ENCODE results near the gene HS1BP3.

Gene HS1BP3

DNA sequence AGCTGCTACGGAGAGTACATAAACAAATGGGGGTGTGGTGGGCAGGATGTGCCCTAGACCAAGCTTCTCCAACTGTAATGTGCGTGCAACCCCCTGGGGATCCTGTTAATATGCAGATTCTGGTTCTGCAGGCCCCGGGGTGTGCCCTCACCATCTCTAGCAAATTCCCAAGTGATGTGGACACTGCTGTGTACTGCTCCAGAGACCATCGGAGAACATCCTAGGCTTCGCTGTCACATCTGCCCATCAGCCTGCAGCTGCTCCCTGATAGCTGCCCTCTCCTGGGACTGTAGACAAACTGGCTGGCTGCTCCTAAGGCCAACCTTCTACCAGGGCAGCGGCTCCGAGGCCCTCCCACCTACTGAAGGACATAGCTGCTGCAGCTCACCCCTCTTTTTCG is 3.2 kb downstream of the HS1BP3 start:
- no peak for DNase-seq (ENCODE audit: low read depth in 1 of 2, low spot score in 1 of 2)

DNA sequence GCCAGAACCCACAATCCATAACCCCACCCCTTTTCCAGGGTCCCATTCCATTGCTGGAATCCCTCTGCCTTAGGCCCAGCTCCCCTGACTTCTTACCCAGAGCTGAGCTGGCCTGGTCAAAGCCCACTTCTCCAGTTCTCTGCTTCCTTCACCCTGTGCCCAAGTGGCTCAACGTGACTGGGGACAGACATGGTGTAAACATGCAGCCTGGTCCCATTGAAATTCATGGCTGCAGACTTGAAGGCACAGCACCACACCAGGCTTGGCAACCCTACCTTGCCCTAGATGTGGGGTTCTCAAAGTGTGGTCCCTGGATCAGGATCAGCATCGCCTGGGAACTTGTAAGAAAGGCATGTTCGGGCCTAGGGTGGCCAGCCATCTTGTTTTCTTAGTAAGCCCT is 3.7 kb downstream of the HS1BP3 start:
- no peak for DNase-seq (ENCODE audit: low read depth in 1 of 2, low spot score in 1 of 2)

DNA sequence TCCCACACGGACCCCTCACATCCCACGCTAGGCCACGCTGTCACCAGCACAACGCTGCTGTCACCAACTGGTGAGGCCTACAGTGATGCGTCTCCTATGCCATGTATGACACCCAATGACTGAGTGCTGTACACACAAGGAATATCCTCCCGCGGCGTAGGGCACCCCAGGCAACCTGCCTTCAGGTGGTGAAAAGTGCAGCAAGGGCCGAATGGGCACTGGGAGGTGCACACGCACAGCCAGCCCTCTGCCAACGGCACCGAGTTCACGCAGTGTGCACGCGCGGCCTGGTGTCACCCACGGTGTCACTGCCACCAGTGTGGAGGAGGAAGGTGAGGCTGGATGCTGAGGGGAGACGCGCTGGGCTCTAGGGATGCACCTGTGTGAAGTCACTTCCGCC is 4.5 kb downstream of the HS1BP3 start:
- DNase-seq (ENCODE audit: low read depth in 1 of 2, low spot score in 1 of 2) = no peak

DNA sequence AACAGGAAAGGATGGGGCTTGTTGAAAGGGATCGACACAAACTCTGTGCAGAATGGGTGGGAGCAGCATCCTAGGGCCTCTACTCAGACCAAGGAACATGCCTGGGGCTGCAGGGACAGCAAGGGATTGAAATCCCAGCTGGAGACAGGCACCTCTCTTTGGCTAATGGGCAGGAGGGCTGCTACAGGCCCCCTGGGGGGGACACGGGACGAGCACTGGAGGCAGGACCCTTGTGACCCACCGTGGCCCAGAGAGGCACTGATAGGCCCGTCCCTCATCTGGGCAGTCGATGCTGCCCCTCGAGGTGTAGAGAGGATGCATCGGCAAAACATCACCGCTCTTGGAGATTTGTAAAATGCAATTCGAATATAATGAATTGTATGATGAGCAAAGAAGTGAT is 5.1 kb downstream of the HS1BP3 start:
- DNase-seq (ENCODE audit: low read depth in 1 of 2, low spot score in 1 of 2) = no peak

DNA sequence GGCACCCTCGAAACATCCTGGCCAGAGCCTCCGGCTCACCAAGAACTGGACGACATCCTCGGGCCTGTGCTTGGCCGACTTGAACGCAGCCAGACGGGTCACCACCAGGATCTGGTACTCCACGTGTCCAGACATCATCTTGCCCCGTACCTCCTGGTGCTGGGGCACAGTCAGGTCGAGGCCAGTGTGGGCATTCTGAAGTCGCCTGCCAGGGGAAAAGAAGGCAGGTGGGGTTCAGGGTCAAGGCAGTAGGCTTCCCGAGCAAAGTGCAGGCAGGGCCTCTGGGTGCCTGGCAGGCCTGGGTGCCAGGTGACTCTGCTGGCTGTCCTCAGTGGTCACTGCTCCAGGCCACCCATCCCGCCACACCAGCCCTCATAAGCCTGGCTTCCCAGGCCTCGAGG is 5.6 kb downstream of the HS1BP3 start:
- DNase-seq (ENCODE audit: low read depth in 1 of 2, low spot score in 1 of 2) = no peak

- DNase-seq (ENCODE audit: low read depth in 1 of 2, low spot score in 1 of 2) = no peak
Measured at GRCh38 chr2:20643826-20644225, 7.1 kb downstream of the HS1BP3 start.

DNA sequence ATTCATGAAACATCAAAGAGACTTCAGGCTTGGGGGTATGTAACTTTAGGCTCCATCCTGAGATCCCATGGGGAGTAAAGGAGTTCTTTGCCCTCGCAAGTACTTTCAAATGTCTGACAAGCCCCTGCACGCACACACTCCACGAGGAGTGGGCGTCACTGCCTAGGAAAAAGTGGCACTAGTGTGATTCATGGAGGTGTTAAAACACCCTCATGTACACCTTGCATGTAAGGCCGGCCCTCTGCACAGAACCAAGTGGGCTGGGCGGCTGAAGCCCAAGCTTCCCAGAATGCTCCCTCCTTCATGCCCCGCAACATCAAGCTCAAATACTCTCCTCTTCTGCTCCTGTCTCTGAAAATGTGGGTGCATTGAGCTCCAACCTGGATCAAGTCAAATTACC is 7.8 kb downstream of the HS1BP3 start:
- no peak for DNase-seq (ENCODE audit: low read depth in 1 of 2, low spot score in 1 of 2)

GRCh38 chr2:20642055-20642971 is 8.6 kb downstream of the HS1BP3 start:
- DNase-seq (ENCODE audit: low read depth in 1 of 2, low spot score in 1 of 2) = peak; percentile 54 to 59

DNA sequence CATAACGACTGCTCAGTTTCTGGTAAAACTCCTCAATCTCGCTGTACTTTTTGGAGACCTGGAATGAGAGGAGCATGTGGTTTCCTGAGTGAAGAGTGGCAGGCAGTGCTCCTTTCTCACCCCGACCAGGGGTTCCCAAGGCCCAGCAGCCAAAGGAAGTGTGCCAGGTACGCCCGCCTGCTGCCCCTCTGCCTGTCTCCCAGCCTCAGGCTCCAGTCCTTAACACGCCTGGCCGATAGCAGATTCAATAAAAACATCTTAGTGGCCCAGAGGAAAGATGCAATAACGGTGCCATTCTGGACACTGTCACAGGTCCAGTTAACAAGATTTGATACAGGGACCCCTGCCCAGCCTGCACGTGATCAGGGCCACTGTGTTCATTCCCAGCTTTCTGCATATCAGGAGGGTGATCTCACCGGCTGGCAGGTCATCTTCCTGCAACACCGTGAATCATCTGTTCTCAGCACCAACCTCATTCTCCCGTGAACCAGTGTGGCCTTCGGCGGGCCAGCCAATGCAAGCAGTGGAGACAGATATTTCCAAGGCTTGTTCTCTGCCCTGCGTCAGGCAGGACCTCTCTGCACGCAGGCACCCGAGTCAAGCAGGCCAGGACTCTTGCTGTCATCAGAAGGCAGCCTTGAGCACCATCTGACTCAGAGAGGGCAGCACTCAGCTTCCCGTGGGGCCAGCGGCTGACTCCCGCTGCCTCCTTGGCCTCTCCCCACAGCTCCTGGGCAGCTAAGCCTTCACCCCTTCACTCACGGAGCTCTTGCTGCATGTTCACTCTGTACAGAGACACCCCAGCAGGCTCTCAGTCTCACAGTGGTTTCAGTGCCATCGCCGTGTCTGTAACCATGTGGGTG is 9.5 kb downstream of the HS1BP3 start:
- DNase-seq (ENCODE audit: low read depth in 1 of 2, low spot score in 1 of 2) = no peak

DNA sequence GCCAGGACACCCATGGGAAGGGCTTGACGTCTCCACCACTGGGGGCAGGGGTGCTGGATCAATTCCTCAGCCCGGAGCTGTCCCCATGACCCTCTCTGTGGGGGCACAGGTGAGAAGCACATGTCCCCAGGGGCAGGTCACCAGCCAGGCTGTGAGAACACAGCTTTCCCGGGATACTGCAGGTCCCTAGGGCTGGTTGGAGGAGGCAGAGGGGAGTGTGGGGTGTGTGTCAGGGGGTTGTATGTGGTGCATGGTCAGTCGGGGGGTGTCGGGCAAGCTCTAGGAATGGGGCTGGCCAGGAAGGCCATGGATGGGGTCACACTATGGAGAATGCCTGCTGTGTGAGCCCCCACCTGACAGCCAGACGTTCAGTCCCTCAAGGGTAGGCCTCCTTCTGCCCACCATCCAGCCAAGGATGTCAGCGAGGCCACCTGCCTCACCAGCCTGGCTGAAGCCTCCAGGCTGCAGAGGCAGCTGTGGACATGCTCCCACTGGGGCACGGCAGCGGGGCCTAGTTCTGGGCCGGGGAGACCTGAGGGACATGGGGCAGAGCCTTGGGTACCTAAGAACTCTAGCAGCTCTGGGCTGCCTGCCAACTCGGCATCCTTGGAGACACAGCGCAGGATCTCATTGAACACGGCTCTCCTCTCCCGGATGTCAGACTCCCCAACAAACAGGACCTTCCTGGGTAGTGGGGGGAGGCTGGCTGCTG is 10.3 kb downstream of the HS1BP3 start:
- no peak for DNase-seq (ENCODE audit: low read depth in 1 of 2, low spot score in 1 of 2)

DNA sequence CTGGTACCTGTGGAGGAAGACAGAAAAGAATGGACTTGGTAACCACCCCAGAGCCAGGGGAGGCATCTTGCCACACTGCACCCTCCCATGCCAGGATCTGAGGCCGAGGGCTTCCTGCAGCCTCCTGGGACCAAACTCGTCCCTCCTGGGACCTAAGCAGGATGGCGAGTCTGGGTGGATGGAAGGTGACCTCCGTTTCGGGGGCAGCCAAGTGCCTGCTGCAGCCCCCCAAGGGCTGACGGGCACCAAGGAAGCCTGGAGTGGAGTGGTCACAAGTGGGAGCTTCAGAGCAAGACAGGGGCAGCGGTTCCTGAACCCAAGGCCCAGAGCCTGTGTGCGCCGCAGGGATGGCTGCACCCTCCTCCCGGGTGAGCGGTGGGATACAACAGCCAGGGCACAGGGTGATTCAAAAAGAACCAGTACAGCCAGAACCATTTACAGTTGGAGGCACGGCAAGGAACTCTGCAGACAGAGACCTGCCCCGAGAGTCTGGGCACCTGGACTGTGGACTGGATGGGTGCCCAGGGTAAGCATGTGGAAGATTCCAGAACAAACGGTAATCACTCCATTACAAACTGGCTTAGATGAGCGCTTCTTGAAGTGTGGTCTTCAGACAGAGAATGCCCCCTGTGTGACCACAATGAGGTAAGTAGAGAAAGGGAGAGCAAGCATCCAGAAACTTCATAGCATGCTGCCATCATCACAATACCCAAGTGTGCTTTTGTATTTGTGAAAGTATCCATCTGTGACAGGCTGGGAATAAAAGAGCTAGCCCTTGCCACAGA is 12.1 kb downstream of the HS1BP3 start:
- DNase-seq (ENCODE audit: low read depth in 1 of 2, low spot score in 1 of 2) = no peak

GRCh38 chr2:20638014-20638413 is 12.9 kb downstream of the HS1BP3 start:
- no peak for DNase-seq (ENCODE audit: low read depth in 1 of 2, low spot score in 1 of 2)

- DNase-seq (ENCODE audit: low read depth in 1 of 2, low spot score in 1 of 2) = no peak
Measured at GRCh38 chr2:20637147-20637546, 13.8 kb downstream of the HS1BP3 start.

DNA sequence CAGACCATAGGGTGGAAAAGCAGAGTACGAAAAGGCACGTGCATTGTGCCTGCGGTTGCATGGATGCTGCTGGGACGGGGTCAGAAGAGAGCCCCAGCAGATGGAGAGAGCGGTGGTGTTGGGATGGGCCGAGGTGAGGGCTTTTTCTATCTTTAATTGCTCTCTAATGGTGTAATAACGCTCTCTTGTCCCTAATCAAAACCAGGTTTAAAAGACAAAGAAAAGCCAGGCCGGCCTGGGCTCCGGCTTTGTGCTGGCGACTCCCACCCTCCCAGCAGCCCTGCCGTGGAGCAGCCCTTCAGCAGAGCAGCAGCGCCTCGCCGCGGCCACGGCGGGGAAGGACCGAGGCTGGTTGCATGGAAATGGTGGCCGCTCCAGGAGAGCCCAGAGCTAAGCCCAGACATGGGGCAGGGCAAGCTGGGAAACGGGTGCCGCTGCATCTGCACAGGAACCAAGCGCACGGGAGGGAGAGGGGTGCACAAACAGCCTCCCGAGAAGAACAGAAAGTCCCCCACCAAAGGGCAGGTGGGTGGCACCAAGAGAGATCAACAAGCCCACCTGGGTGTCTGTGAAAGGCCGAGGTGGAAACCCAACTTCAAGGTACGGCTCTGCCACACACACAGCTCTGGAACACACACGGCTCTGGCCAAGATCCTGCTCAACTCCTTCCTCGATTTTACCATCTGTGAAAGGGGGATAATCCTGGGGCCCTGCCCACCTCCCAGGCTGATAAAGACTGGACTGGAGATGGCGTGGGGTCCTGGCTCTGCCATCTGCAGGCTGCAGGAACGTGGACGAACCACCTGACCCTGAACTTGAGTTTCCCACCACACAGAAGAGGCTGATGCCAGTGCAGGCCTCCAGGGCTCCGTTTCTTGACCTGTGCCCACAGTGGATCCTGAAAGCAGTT is 15.0 kb downstream of the HS1BP3 start:
- no peak for DNase-seq (ENCODE audit: low read depth in 1 of 2, low spot score in 1 of 2)

- no peak for DNase-seq (ENCODE audit: low read depth in 1 of 2, low spot score in 1 of 2)
Measured at GRCh38 chr2:20635113-20635510, 15.8 kb downstream of the HS1BP3 start.

DNA sequence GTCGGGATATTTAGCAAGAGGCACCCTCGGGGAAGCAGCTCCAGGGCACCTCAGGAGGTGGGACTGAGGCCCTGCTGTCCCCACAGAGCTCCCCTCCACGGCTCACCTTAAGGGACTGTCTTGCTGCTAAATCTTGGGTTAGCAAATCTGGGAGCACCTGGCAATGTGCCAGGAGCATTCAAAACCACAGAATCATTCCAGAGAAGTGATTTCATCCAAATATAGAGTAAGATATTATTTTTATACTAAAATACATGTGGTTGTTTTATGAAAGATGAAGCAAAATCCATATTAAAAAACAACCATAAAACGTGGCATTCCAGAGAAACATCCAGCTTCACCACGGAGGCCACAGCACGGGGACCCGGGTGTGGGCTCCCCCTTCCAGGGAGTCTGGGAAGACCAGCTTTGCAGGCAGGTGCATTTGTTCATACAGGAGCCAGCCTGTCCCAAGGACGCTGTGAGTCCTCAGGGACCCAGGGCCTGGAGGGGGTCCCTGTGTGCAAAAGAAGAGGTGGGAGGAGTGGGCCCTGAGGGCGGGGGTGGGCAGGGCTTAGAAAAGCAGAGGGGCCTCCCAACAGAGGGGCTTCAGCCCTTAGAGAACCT is 16.3 kb downstream of the HS1BP3 start:
- no peak for DNase-seq (ENCODE audit: low read depth in 1 of 2, low spot score in 1 of 2)

DNA sequence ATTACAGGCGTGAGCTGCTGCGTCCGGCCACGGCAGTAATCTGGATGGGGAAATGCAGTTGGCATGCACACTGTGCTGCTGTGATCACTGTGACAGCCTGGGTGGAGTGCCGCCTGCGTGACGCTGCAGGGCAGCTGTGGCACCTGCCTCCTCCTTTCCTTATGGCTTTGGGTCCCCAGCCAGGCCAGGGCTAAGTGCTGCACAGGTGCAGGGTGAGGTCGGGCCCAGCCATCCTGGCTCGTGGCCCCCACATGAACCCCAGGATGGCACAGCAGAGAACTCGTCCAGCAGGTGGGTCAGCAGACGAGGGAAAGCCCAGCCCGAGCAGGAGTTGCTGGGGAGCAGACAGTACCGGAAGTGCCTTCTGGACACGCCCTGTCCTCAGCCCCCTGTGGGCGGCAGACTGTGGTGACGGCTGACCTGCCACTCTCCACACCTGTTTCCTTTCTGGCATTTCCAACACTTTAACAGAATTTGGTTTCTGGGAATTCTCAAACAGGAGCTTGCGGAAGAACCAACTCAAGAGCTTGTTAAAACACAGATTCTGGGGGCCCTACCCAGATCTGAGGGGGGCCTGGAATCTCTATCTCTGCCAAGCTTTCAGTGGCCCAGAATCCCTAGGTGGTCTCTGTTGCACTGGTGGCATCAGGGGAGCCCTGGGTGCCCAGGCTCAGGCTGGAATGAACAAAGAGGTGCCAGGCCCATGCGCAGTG is 16.9 kb downstream of the HS1BP3 start:
- DNase-seq (ENCODE audit: low read depth in 1 of 2, low spot score in 1 of 2) = no peak

DNA sequence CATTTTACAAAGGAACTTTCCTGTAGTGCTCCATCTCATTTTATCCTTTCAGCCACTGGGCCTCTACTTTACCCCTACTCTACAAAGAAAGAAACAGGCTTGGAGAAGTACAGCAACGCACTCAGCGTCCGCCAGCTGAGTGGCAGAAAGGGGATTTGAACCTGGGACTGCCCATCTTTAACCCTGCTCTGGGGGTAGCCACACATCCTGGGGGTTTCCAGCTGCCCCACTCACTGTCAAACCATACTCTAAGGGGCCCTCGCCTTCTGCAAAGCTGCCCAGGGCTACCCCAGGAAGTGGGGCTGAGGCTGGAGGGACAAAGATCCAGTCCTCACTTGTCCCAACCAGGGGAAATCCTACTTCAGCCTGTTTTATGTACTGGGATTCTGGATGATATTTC is 17.9 kb downstream of the HS1BP3 start:
- DNase-seq (ENCODE audit: low read depth in 1 of 2, low spot score in 1 of 2) = no peak
